Activated CD4-positive, CD25-positive, alpha-beta regulatory T cell treated with anti-CD3 and anti-CD28 coated beads, Interleukin-2, amount 50 U/mL, for 72 hours (primary cell): ENCODE results near the gene NUP98.
"Not testable (repeated sequence)": the region's sequence is repeated elsewhere in the genome, so short reads cannot be mapped to it uniquely, and the experiment has no call there.

Source experiments
- DNase-seq: peaks from one replicate; pipeline ENCODE4 v3.0.0; 2021

Gene NUP98

GRCh38 chr11:3796346-3796745 is 1.0 kb downstream of the NUP98 start:
- DNase-seq: no peak

GRCh38 chr11:3796002-3796311 is 1.4 kb downstream of the NUP98 start:
- no peak for DNase-seq

GRCh38 chr11:3795131-3796001 is 2.0 kb downstream of the NUP98 start:
- no peak for DNase-seq

GRCh38 chr11:3794387-3794786 is 3.0 kb downstream of the NUP98 start:
- not testable (repeated sequence) for DNase-seq

- DNase-seq: no peak
These were observed 10.4 kb downstream of the NUP98 start for GRCh38 chr11:3786781-3787428.

GRCh38 chr11:3783611-3784010 is 13.7 kb downstream of the NUP98 start:
- DNase-seq: no peak

- DNase-seq: no peak
These were observed 14.4 kb downstream of the NUP98 start for GRCh38 chr11:3782963-3783362.

GRCh38 chr11:3781423-3781822 is 15.9 kb downstream of the NUP98 start:
- DNase-seq: no peak

- DNase-seq: no peak
These were observed 21.5 kb downstream of the NUP98 start for GRCh38 chr11:3775736-3776406.

GRCh38 chr11:3773180-3773579 is 24.2 kb downstream of the NUP98 start:
- no peak for DNase-seq

GRCh38 chr11:3767536-3767935 is 29.8 kb downstream of the NUP98 start:
- DNase-seq: no peak

- DNase-seq: not testable (repeated sequence)
These were observed 30.5 kb downstream of the NUP98 start for GRCh38 chr11:3766836-3767235.

GRCh38 chr11:3764266-3764665 is 33.1 kb downstream of the NUP98 start:
- no peak for DNase-seq

- no peak for DNase-seq
These were observed 42.2 kb downstream of the NUP98 start for GRCh38 chr11:3755151-3755550.

GRCh38 chr11:3753110-3753509 is 44.2 kb downstream of the NUP98 start:
- no peak for DNase-seq

GRCh38 chr11:3747704-3748103 is 49.6 kb downstream of the NUP98 start:
- DNase-seq: no peak

GRCh38 chr11:3745161-3745560 is 52.2 kb downstream of the NUP98 start:
- no peak for DNase-seq

- no peak for DNase-seq
These were observed 58.6 kb downstream of the NUP98 start for GRCh38 chr11:3738723-3739122.

GRCh38 chr11:3738241-3738640 is 59.1 kb downstream of the NUP98 start:
- DNase-seq: no peak

GRCh38 chr11:3737386-3737933 is 59.9 kb downstream of the NUP98 start:
- DNase-seq: no peak

- DNase-seq: no peak
These were observed 60.5 kb downstream of the NUP98 start for GRCh38 chr11:3736816-3737215.

GRCh38 chr11:3735827-3736226 is 61.5 kb downstream of the NUP98 start:
- DNase-seq: no peak

- no peak for DNase-seq
These were observed 64.5 kb downstream of the NUP98 start for GRCh38 chr11:3732671-3733436.
